HG03457 (cell line): Measurements from ENCODE around the gene RASAL3.
"Not testable (repeated sequence)": the region's sequence is repeated elsewhere in the genome, so short reads cannot be mapped to it uniquely, and the experiment has no call there.

ENCODE experiments used
- ATAC-seq: cut with Tn5 transposase; IDR thresholded peaks from one replicate; pipeline ENCODE4 v1.9.1; 2021; ENCODE audit warnings: moderate number of reproducible peaks; ENCODE audit not compliant: unreplicated experiment

RASAL3 gene

GRCh38 chr19:15475169-15475568 is 10.8 kb upstream of the RASAL3 start:
- no peak for ATAC-seq

GRCh38 chr19:15473821-15474220 is 9.5 kb upstream of the RASAL3 start:
- ATAC-seq = not testable (repeated sequence)

GRCh38 chr19:15471639-15472101 is 7.3 kb upstream of the RASAL3 start:
- no peak for ATAC-seq

GRCh38 chr19:15469513-15470297 is 5.4 kb upstream of the RASAL3 start:
- no peak for ATAC-seq

DNA sequence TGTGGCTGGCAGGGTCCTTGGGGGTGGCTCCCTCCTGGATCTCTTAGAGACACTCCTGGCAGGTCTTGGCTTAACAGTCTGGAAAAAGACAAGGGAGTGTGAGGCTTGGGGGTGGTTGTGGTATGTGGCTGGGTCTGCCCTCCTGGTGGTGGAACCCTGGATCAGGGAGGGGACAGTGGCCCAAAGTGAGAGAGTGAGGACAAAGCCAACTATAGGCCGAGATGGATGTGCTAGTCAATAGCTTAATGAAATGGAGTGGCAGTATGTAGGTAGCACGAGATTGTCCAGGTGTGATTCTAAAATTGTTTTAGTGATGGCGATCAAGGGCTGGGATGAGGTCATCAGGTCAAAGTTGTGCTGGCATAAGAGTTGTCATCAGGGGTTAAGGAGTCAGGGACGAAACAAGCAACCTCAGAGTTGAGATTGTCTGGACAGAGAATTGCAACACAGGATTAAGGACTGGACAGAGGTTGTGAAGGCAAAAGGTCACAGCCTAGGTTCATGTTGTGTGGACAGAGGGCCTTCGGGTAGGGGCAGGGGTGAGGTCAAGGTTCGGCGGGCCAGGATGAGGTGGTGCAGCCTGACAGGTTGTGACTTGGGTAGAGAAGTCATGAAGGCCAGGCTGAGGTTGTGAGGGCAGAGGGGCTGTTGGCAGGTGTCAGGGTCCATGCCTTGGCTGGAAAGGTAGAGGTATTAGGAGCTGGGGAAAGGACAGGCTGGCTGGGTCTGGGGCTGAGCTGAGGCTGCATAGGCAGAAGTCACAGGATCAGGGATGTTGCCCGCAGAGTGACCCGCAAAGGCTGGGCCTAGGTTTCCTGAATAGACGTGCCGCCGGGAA is 4.5 kb upstream of the RASAL3 start:
- ATAC-seq = no peak

- no peak for ATAC-seq
Measured at GRCh38 chr19:15467734-15468214, 3.4 kb upstream of the RASAL3 start.

DNA sequence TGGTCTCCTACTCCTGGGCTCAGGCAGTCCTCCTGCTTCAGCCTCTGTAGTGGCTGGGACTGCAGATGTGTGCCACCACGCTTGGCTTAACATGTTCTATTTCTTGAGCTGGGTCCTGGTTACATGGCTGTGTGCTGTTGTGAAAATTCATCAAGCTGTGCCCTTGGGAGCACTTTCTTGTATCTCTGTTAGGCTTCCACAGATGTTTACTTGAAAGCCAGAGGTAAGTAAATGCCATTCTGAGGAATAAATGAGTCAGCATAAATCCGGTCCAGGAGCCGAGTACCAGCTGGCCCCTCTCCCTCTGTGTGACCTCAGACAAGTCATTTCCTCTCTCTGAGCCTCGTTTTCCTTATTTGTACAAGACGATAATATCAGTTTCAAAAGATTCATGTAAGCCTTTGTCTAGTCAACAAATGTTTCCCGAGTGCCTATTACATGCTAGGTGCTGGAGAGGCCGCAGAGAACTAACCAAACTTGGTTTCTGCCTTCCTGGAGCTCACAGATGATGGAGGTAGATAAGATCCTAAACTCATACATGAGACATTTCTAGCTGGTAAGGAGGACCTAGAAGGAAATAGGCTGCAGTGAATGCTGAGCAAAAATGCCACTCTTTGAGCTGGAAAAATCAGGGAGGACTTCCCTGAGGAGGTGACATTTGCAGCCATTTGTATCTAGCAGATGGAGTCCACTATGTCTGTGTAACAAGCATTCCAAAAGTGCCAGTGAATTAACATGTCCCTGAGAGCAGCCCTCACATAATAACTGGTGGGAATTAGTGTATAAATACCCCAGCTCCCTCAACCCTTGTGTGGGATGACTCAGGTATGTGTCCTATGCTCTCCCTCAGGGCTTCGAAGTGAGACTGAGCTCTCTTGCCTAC is 2.7 kb upstream of the RASAL3 start:
- ATAC-seq = no peak

DNA sequence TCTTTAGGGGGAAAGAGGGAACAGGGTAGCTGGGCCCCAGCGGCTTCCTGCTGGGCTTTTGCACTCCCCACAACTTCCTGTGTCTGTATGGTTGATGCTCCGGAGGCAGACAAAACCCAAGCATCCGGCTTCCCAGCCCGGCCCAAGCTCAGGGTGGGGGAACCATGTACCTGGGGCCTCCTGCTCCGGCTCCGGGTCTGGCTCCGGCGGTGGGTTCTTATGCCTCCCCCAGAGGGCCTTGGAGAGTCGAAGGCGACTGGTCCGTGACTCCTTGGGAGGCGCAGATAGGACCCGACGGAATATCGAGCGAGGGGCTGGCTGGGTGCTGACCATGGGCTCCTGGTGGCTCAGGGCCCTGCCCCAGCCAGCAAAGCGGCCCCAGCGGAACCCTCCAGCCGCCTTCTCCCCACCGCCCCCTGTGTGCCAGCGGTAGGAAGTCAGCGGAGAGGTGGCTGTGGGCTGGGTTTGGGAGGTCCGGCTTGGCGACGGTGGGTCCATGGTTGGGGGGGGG is 428 bp downstream of the RASAL3 start:
- no peak for ATAC-seq

DNA sequence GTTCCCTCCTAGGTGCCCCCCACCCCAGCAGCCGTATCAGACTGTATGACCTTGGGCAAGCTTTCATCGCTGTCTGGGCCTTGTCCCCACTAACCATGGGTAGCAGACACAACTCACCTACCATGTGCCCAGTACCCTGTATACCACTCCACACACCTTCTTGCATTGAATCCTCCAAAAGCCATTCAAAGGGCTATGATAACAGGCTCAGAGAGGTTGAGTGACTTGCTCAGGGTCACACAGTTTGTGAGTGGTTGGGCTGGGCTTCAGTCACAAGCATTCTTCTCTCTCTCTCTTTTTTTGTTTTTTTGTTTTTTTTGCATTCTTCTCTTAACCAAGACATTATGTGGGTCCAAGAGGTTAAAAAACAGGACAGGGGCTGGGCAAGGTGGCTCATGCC is 2.6 kb downstream of the RASAL3 start:
- ATAC-seq = no peak

DNA sequence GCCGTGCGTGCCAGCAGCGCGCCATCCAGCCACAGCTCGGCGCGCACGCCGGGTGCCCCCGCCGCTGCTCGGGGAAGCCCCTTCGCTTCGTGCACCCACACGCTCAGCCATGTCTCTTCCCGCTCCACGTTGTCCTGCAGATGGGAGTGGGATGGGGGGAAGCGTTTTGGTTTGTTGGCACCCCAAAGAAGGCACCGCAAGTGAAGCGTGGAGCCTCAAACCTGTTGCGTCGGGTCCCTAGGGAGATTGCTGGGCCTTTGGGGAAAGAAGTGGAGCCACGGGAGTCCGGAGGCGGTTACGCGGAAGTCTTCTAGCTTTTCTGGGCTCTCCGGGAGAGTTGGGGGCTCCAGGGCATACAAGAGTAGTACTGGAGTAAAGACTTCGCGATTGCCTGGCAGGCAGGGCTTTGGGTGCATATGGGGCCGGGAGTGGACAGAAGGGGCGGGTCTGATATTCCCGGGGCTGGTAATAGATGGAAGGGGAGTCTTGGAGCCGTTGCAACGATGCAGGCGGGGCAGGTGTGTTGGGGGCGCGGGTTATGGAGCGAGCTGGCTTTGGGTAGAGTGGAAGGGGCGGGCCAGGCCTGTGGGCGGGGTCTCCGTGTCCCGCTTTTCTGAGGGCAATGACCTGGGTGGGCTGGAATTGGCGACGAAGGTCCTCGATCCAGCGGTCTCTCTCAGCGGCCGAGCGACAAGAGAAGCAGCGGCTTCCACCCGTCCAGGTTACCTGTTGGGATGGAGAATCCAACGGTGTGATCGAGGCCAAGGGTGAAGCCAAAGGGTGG is 6.5 kb downstream of the RASAL3 start:
- ATAC-seq = no peak

- ATAC-seq = no peak
Measured at GRCh38 chr19:15456871-15457700, 7.3 kb downstream of the RASAL3 start.

- no peak for ATAC-seq
Measured at GRCh38 chr19:15456441-15456840, 7.9 kb downstream of the RASAL3 start.

DNA sequence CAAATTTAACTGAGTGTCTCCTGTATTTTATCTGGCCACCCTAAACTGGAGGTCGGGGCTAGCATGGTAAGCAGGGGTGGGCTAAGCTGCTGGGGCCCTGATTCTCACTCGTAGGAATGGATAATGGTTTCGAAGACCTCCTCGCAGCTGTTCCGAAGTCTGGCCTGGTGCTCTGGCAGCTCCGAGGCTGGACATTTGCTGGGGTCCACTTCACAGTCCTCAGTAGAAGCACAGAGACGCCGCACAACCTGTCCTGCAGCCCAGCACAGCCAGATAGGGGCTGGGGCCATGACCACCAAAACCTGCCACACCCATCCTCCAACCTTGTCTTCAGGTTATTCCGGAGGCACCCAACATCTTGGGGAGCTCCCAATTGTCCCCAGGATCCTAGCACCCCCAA is 8.3 kb downstream of the RASAL3 start:
- ATAC-seq = no peak

DNA sequence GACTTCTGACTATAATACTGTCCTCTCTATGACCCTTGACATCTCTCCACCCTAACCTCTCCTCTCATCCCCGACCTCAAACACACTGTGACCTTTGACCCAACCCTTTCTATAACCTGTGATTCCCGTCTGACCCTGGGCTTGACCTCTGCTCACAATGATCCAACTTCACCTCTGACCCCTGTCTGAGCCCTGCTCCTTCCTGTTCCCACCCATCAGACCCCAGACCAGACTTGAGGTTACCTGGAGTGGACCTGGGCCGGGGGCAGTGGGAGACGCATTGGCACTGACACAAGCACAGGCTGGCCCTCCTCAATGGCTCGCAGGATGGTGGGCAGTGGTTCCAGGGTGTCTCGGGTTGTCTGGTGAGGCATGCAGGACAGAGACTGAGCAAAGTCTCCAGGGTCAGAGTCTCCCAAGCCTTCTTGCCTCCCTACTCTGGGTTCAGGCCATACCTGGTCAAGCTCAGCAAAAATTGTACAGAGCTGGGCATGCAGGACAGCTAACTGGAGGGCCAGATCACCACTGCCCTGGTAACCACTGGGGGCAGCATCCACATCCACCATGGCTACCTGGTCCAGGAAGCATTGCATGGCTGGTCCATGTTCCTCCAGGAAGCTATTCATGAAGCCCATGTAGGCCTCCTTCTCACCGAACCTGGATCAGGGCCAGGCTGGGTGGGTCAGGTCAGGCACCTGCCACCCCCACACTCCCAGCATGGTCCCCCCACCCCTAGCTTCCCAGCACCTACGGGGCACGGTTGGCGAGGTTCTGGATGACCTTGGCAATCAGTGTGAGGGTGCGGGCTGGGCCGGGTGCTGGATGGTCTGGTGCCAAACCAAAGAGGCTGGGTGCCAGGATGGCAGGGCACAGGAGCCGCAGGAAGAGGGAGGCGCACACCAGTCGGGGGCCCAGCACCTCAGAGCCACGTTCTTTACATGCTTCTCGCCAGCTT is 10.2 kb downstream of the RASAL3 start:
- ATAC-seq = no peak

DNA sequence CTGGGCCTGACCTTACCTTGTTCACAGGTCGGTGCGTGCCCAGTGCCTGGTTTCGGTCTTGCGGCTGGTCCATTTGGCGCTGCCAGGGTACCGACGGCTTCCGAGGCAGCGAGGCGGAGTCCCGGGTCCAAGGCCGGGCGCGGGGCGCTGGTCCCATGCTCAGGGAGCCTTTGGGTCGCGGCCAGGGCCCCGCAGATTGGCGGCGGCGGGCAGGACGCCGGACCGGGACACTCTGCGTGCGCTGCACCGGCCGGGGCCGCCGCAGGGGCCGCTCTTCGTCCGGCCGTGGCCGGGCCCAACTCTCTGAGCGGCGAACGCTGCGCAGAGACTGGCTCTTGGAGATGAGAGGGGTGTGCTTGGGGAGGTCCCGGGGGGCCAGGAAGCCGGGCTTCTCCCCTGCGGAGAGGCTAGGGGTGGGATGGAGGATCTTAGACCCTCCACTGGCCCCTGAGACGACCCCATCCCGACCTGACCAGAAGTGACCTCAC is 11.2 kb downstream of the RASAL3 start:
- no peak for ATAC-seq

- ATAC-seq = no peak
Measured at GRCh38 chr19:15452111-15453047, 12.0 kb downstream of the RASAL3 start.

- ATAC-seq = no peak
Measured at GRCh38 chr19:15450528-15450890, 13.8 kb downstream of the RASAL3 start.
